HFFc6 (cell line): Measurements from ENCODE around the gene INPP4B. TPM values are rescaled to one million over a fixed set of nuclear protein-coding genes. Genes with fewer than 3 reads are reported as not detected.

Experiments used
- DNase-seq: peaks from one replicate; pipeline ENCODE4 v3.0.0-alpha.2; 2018
- H3K27ac Mint-ChIP-seq: 2 replicates; pipeline ENCODE4 v1.8.0; 2020; ENCODE audit warnings: mild to moderate bottlenecking, mixed read lengths
- H3K27me3 Mint-ChIP-seq: 2 replicates; pipeline ENCODE4 v1.8.0; 2021; ENCODE audit warnings: mild to moderate bottlenecking, moderate library complexity, mixed read lengths; ENCODE audit not compliant: insufficient read depth
- H3K36me3 Mint-ChIP-seq: 2 replicates; pipeline ENCODE4 v1.8.0; 2021; ENCODE audit warnings: low read depth, mixed read lengths
- H3K4me1 Mint-ChIP-seq: 2 replicates; pipeline ENCODE4 v1.8.0; 2020; ENCODE audit warnings: low read depth, mixed read lengths
- H3K4me3 Mint-ChIP-seq: 2 replicates; pipeline ENCODE4 v1.8.0; 2020; ENCODE audit warnings: mild to moderate bottlenecking, moderate library complexity, mixed read lengths
- H3K9me3 Mint-ChIP-seq: 2 replicates; pipeline ENCODE4 v1.8.0; 2020; ENCODE audit warnings: mild to moderate bottlenecking, mixed read lengths
- total RNA-seq, 6 experiments: library from RNA; stranded (reverse); fragmentation: NEBNext Ultra II Directional; extraction: Animal tissue kit (Norgen Biotek cat#: 25700); gene quantifications; 2 replicates in 1 of 6; 3 replicates in 5 of 6; pipeline ENCODE4 v1.2.3, GENCODE V29; 2021
- TF ChIP-seq, protein P1 (sequence below): fragments of 200-600 bp; sonication (generic); IDR thresholded peaks from 2 replicates; pipeline ENCODE4 v1.5.0; 2021; ENCODE audit warnings: antibody characterized with exemption, mild to moderate bottlenecking

INPP4B gene
- total RNA-seq, 6 experiments from 2014 or later: 36.1 to 48.9 (median 40.1) TPM

DNA sequence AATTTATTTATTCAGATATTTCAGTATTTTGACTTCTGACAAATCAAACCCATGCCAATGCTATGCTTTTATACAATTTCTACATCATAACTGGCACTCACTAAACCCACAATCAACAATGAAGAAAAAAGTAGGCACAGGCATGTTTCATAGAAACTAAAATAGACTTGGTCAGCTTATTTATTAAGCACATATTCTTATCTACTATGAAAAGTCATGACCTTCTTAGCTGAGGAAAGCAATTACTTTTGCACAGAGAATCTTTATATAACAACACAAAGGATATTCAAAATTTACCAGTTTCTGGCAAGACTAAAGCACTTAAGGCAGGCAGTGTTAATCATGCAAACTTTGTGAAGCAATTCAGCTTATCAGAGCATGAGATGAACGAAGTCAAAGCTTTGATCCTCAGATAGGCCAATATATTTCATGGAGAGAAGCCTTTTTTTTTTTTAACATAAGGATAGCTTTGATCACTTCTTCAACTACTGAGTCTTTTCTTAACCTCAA lies 490.6 kb downstream of the INPP4B start:
- peaks cover 85% of the 10 kb centered on the region for H3K4me1 Mint-ChIP-seq
- TF ChIP-seq, protein P1, sequence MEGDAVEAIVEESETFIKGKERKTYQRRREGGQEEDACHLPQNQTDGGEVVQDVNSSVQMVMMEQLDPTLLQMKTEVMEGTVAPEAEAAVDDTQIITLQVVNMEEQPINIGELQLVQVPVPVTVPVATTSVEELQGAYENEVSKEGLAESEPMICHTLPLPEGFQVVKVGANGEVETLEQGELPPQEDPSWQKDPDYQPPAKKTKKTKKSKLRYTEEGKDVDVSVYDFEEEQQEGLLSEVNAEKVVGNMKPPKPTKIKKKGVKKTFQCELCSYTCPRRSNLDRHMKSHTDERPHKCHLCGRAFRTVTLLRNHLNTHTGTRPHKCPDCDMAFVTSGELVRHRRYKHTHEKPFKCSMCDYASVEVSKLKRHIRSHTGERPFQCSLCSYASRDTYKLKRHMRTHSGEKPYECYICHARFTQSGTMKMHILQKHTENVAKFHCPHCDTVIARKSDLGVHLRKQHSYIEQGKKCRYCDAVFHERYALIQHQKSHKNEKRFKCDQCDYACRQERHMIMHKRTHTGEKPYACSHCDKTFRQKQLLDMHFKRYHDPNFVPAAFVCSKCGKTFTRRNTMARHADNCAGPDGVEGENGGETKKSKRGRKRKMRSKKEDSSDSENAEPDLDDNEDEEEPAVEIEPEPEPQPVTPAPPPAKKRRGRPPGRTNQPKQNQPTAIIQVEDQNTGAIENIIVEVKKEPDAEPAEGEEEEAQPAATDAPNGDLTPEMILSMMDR: no peak
- peaks cover 20% of the 10 kb centered on the region for H3K36me3 Mint-ChIP-seq
- peak overlapping the region; percentile 62 for H3K4me3 Mint-ChIP-seq
- peak overlapping the region; percentile 79 for H3K27ac Mint-ChIP-seq
- no peaks in the 10 kb centered on the region for H3K27me3 Mint-ChIP-seq
- no peak for DNase-seq
- no peaks in the 10 kb centered on the region for H3K9me3 Mint-ChIP-seq

DNA sequence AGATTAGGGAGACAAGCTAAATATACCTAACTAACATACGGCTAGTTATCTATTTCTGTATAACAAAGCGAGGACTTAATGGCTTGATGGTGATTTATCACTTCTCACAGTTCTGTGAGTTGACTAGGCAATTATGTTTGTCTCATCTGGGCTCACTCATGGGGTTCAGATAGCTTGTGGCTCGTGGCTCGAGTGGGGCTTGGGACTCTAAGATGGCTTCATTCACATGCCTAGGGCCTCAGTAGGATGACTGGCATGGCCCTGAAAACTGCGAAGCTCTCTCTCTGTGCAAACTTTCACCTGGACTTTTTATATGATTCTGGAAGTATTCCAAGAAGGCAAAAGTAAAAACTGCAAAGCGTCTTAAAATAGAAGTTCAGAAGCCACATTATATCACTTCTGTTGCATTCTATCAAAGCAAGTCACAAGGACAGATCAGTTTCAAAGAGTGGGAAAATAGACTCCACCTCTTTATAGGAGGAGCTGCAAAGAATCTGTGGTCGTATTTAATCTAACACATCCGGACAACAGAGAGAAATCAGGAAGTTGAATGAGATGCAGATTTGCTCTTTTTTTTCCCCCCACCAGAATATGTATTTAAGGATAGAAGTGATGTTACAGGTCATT lies 491.2 kb downstream of the INPP4B start:
- peak overlapping the region; percentile 62 for H3K4me3 Mint-ChIP-seq
- TF ChIP-seq, protein P1: no peak
- peaks cover 91% of the 10 kb centered on the region for H3K4me1 Mint-ChIP-seq
- no peaks in the 10 kb centered on the region for H3K9me3 Mint-ChIP-seq
- H3K27ac Mint-ChIP-seq: peak overlapping the region; percentile 79
- no peak for DNase-seq
- no peaks in the 10 kb centered on the region for H3K27me3 Mint-ChIP-seq
- H3K36me3 Mint-ChIP-seq: peaks cover 20% of the 10 kb centered on the region

DNA sequence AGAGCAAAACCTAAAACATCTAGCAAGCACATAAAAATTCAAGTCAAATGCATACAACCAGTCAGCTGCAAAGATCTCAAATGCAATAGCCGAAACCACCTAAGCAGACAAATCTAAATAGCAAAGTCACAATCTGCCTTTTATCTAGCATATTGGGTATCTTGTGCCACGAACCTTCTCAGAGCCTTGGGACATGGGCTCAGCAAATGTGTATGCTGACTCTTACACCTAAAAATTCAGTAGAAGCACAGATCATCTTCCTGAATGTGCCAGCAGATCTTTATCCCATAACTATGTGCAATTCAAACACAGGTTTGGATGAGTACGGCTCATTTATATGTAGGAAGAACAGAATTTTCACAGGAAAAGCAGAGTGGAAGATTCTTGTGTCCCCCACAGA lies 492.1 kb downstream of the INPP4B start:
- Mint-ChIP-seq H3K27me3 (no peaks in the 10 kb centered on the region), H3K9me3 (no peaks in the 10 kb centered on the region), H3K36me3 (peaks cover 20% of the 10 kb centered on the region), H3K4me1 (peaks cover 91% of the 10 kb centered on the region), H3K27ac (peak overlapping the region; percentile 79), H3K4me3 (peak overlapping the region; percentile 62)
- DNase-seq: peak; percentile 70
- TF ChIP-seq, protein P1: no peak

DNA sequence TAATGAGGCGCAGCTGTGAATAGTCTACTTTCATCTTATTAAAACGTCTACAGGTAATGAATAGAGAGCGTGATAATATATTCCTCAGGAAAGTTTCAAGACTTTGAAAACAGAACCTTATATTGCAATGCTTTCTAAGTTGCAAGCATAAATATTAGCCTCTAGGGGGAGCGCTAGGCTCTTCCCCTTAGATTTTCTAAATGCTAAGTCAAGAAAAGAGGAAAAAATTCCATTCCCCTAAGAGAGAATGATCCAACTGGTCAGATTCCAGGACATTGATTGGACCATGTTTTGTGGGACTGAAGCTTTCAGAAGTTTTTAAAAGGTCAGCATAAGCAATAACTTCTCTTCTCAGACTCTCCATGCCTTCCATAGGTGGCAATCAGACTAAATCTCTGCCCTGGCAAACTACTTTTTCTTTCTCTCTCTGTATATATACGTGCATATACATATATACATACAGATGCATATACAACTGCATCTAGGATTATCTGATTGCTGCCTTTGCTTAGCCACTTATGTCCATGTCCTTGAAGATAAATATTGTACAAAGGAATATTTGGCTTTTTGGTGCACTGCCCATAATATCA lies 492.9 kb downstream of the INPP4B start:
- Mint-ChIP-seq H3K4me1 (peaks cover 91% of the 10 kb centered on the region), H3K9me3 (no peaks in the 10 kb centered on the region), H3K4me3 (peak overlapping the region; percentile 62), H3K36me3 (peaks cover 21% of the 10 kb centered on the region), H3K27ac (peak overlapping the region; percentile 79), H3K27me3 (no peaks in the 10 kb centered on the region)
- peak; percentile 75 for DNase-seq
- TF ChIP-seq, protein P1: peak; percentile 98

DNA sequence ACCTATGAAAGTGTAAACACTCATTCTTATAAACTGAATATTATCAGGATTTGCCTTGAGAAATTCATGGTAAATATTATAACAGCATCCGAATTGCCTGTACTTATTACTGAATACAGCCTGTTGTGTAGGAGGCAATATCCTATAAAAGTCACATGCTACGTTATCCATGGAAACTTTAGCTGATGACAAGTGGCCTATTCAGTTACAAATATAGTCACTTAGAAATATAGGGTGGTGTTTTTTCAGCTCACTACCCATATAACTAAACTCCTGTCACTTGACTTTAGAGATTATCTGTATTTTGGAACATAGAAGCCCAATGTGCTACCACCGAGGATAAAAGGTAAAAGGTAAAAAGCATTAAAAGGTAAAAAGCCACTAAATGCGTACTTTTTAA lies 493.4 kb downstream of the INPP4B start:
- no peak for DNase-seq
- TF ChIP-seq, protein P1: no peak
- H3K9me3 Mint-ChIP-seq: no peaks in the 10 kb centered on the region
- H3K27ac Mint-ChIP-seq: 0 out of 2 replicates have a peak overlapping the region, but pooled peaks have one; percentile 27
- H3K4me3 Mint-ChIP-seq: no peak overlapping the region; the same call in 1 of the 2 replicates
- H3K4me1 Mint-ChIP-seq: peaks cover 94% of the 10 kb centered on the region
- peaks cover 21% of the 10 kb centered on the region for H3K36me3 Mint-ChIP-seq
- H3K27me3 Mint-ChIP-seq: no peaks in the 10 kb centered on the region
